MM.1S (cell line): ENCODE measurements around the gene EZH2.

ENCODE experiments used
- EZH2 ChIP-seq: fragments of 300-600 bp; sonication (generic); optimal IDR thresholded peaks from 2 replicates; pipeline ENCODE3; 2017; ENCODE audit warnings: low read depth, mild to moderate bottlenecking, antibody characterized with exemption, low read length, mixed read lengths
- EZH2phosphoT487 ChIP-seq: fragments of 300-600 bp; sonication (generic); IDR thresholded peaks from 2 replicates; pipeline ENCODE4 v1.6.1; 2018; ENCODE audit warnings: antibody characterized with exemption, low read length
- TF ChIP-seq, protein P1 (sequence below): fragments of 300-600 bp; sonication (generic); IDR thresholded peaks from 2 replicates; pipeline ENCODE4 v1.5.1; 2016; ENCODE audit warnings: antibody characterized with exemption, low read length, mixed read lengths

DNA sequence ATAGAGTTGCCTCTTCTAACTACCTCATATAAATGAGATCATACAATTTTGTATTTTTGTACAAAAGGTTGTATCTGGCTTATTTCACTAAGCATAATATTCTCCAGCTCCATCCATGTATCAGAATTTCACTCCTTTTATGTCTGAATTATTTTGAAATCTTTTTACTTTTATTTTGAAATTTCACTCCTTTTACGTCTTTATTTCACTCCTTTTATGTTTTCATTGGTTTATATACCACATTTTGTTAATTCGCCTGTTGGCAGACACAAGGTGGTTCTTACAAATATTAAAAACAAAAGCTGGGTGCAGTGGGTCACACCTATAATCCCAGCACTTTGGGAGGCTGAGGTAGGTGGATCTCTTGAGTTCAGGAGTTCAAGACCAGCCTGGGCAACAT is 5.8 kb downstream of the EZH2 start:
- no peak for TF ChIP-seq EZH2phosphoT487
- TF ChIP-seq, protein P1, sequence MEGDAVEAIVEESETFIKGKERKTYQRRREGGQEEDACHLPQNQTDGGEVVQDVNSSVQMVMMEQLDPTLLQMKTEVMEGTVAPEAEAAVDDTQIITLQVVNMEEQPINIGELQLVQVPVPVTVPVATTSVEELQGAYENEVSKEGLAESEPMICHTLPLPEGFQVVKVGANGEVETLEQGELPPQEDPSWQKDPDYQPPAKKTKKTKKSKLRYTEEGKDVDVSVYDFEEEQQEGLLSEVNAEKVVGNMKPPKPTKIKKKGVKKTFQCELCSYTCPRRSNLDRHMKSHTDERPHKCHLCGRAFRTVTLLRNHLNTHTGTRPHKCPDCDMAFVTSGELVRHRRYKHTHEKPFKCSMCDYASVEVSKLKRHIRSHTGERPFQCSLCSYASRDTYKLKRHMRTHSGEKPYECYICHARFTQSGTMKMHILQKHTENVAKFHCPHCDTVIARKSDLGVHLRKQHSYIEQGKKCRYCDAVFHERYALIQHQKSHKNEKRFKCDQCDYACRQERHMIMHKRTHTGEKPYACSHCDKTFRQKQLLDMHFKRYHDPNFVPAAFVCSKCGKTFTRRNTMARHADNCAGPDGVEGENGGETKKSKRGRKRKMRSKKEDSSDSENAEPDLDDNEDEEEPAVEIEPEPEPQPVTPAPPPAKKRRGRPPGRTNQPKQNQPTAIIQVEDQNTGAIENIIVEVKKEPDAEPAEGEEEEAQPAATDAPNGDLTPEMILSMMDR: no peak
- no peak for TF ChIP-seq EZH2
